HepG2 (cell line): ENCODE measurements around the gene SMKR1. TPM values are rescaled to one million over a fixed set of nuclear protein-coding genes. Genes with fewer than 3 reads are reported as not detected.
"Not testable (repeated sequence)": the region's sequence is repeated elsewhere in the genome, so short reads cannot be mapped to it uniquely, and the experiment has no call there.

Experiments used
- ATAC-seq: fragments of 200-7000 bp; cut with Tn5 transposase; 3 replicates; pipeline ENCODE4 v1.9.1; 2020; ENCODE audit warnings: mild to moderate bottlenecking, moderate library complexity
- BruUV-seq: library from RNA; stranded (reverse); fragments of 400-500 nt; replicated peaks from 2 replicates; lab custom pipeline; 2021; lab: Mats Ljungman, UMichigan
- CTCF ChIA-PET: fragments of 300-600 bp; formaldehyde crosslinking; extraction: SDS; loops from one replicate; lab custom pipeline; 2021; ENCODE audit warnings: low total read pairs, inconsistent platforms, low intra/inter-chr PET ratio; lab: Yijun Ruan, JAX
- POLR2A ChIA-PET: fragments of 350-600 bp; sonication (Branson Sonifier 250); formaldehyde crosslinking; loops from one replicate; lab custom pipeline; 2020; ENCODE audit warnings: antibody characterized with exemption, inconsistent platforms; lab: Yijun Ruan, JAX
- DNase-seq: peaks from one replicate; pipeline ENCODE4 v3.0.0-alpha.2; 2015; ENCODE audit warnings: low spot score
- FAIRE-seq: peaks from 3 replicates; lab custom pipeline; 2011; peaks lifted over from hg19 to GRCh38; lab: Jason Lieb, UNC
- H2AFZ ChIP-seq: one replicate; pipeline ENCODE4 v1.6.1; 2011; ENCODE audit warnings: low read length, inconsistent platforms
- H3K27ac ChIP-seq: fragments of 300-600 bp; 3 replicates; pipeline ENCODE4 v1.8.0; 2011; ENCODE audit warnings: mixed run types, mild to moderate bottlenecking, mixed read lengths, low read length, inconsistent platforms; ENCODE audit not compliant: insufficient read depth; ENCODE audit errors: extremely low read length
- H3K27me3 ChIP-seq, 2 experiments: fragments of 200-600 bp in 1 of 2; 2 replicates in 1 of 2; 3 replicates in 1 of 2; pipeline versions ENCODE4 v1.6.0 to v1.8.0; 2011; ENCODE audit warnings: low read length in 2 of 2, mild to moderate bottlenecking in 2 of 2, moderate library complexity in 2 of 2, inconsistent platforms in 1 of 2; ENCODE audit not compliant: insufficient read depth in 2 of 2, control insufficient read depth in 1 of 2
- H3K36me3 ChIP-seq, 2 experiments: fragments of 200-600 bp in 1 of 2; replicated peaks in 1 of 2; 2 replicates in 1 of 2; 3 replicates in 1 of 2; pipeline versions ENCODE4 v1.5.1 to v1.8.0; 2011; ENCODE audit warnings: low read length in 2 of 2, inconsistent platforms in 1 of 2; ENCODE audit not compliant: insufficient read depth in 2 of 2, control insufficient read depth in 1 of 2
- H3K4me1 ChIP-seq: 2 replicates; pipeline ENCODE4 v1.5.1; 2012; ENCODE audit warnings: low read length, inconsistent platforms; ENCODE audit not compliant: insufficient read depth
- H3K4me2 ChIP-seq: 2 replicates; pipeline ENCODE4 v1.6.0; 2011; ENCODE audit warnings: low read depth, low read length, inconsistent platforms
- H3K4me3 ChIP-seq, 3 experiments: fragments of 200-600 bp in 1 of 3; sonication (generic), shearing (Covaris generic) in 1 of 3; replicated peaks in 1 of 3; 2 replicates each; pipeline ENCODE4 v1.5.1; 2011 to 2016; ENCODE audit warnings: low read length in 3 of 3, inconsistent platforms in 2 of 3, low read depth in 2 of 3, mild to moderate bottlenecking in 2 of 3, control low read depth in 1 of 3, mixed read lengths in 1 of 3; ENCODE audit not compliant: insufficient read depth in 1 of 3
- H3K79me2 ChIP-seq: one replicate; pipeline ENCODE4 v1.6.1; 2011; ENCODE audit warnings: low read length, inconsistent platforms; ENCODE audit not compliant: insufficient read depth
- H3K9ac ChIP-seq: 2 replicates; pipeline ENCODE4 v1.6.0; 2011; ENCODE audit warnings: mild to moderate bottlenecking, low read depth, low read length, inconsistent platforms; ENCODE audit not compliant: insufficient read depth
- H3K9me3 ChIP-seq: 2 replicates; pipeline ENCODE4 v1.5.1; 2012; ENCODE audit warnings: mild to moderate bottlenecking, low read length
- H4K20me1 ChIP-seq: 2 replicates; pipeline ENCODE4 v1.6.0; 2011; ENCODE audit warnings: inconsistent platforms, mild to moderate bottlenecking, low read length, moderate library complexity; ENCODE audit not compliant: insufficient read depth
- HES4 ChIP-seq: sonication (generic); formaldehyde crosslinking; IDR thresholded peaks from 2 replicates; pipeline ENCODE4 v1.9.0; 2021; ENCODE audit warnings: mild to moderate bottlenecking, missing genetic modification reagents, borderline replicate concordance
- NR1H2 ChIP-seq: sonication (generic); formaldehyde crosslinking; IDR thresholded peaks from 2 replicates; pipeline ENCODE4 v1.8.1; 2022; ENCODE audit warnings: low read depth, missing genetic modification reagents, borderline replicate concordance
- TEAD3 ChIP-seq: optimal IDR thresholded peaks from 2 replicates; pipeline ENCODE3; 2016; ENCODE audit warnings: borderline replicate concordance
- TFDP1 ChIP-seq: IDR thresholded peaks from 2 replicates; pipeline ENCODE4 v1.6.1; 2016; ENCODE audit warnings: missing compliant biosample characterization, missing genetic modification reagents, borderline replicate concordance
- ZC3H4 ChIP-seq: sonication (generic); formaldehyde crosslinking; IDR thresholded peaks from 2 replicates; pipeline ENCODE4 v1.4.0; 2020; ENCODE audit warnings: missing genetic modification reagents, borderline replicate concordance
- ZNF564 ChIP-seq: sonication (generic); formaldehyde crosslinking; IDR thresholded peaks from 2 replicates; pipeline ENCODE4 v1.8.1; 2023; ENCODE audit warnings: mild to moderate bottlenecking, missing genetic modification reagents
- WGBS: methylation state at CpG from one replicate; pipeline ENCODE4 v1.1.6; 2017; ENCODE audit warnings: low lambda C conversion rate; 5-methylcytosine and 5-hydroxymethylcytosine counted together
- in situ Hi-C: cut with HindIII; loops from 2 replicates; pipeline ENCODE4 v1.10.0; 2017; ENCODE audit warnings: low pct_unique_long_range_greater_than_20kb; ENCODE audit not compliant: extremely low pct_ligation_motif_present
- intact Hi-C: fragments of 100-400 bp; cut with micrococcal nuclease; formaldehyde crosslinking; loops from one replicate; pipeline ENCODE4 v1.10.0; 2022; ENCODE audit not compliant: unreplicated experiment
- polyA plus RNA-seq, 8 experiments: library from polyadenylated mRNA; depleted of rRNA in 3 of 8; stranded (reverse) in 7 of 8; unstranded in 1 of 8; fragments of >200 nt; fragmentation: Illumina TruSeq in 4 of 8; extraction: Trizol in 4 of 8; gene quantifications; 2 replicates each; pipeline versions ENCODE4 v1.2.1 to v1.2.3, GENCODE V29; 2011 to 2016; ENCODE audit warnings: low read depth in 4 of 8, missing spikeins in 1 of 8, mixed read lengths in 1 of 8; ENCODE audit not compliant: insufficient read depth in 1 of 8
- total RNA-seq, 5 experiments: library from RNA; depleted of rRNA; stranded (reverse); fragments of >200 nt; fragmentation: Illumina TruSeq; extraction: Trizol; gene quantifications; 2 replicates each; pipeline ENCODE4 v1.2.3, GENCODE V29; 2016; ENCODE audit warnings: low read depth in 1 of 5
- TF ChIP-seq, protein P1 (sequence below): sonication (generic); formaldehyde crosslinking; IDR thresholded peaks from 2 replicates; pipeline ENCODE4 v1.4.0; 2020; ENCODE audit warnings: missing genetic modification reagents, mild to moderate bottlenecking, borderline replicate concordance

Gene SMKR1
- total and polyA plus RNA-seq, 2 of the 13 experiments (the other 11 are each of a cell fraction or from before 2014, with no cell fraction given), result 0.07 TPM; not detected in 1

GRCh38 chr7:129523924-129524323 lies 21.6 kb downstream of the SMKR1 start (continued):
- TF ChIP-seq TEAD3 (CRISPR knock-in tag) (no peak), ZNF564 (no peak), NR1H2 (CRISPR knock-in tag) (no peak), TFDP1 (CRISPR knock-in tag) (no peak), ZC3H4 (CRISPR knock-in tag) (no peak), HES4 (CRISPR knock-in tag) (no peak)

- H4K20me1 ChIP-seq, H3K79me2 ChIP-seq, H3K9ac ChIP-seq, in situ Hi-C loops, H3K27ac ChIP-seq, H3K4me3 ChIP-seq, CTCF ChIA-PET, BruUV-seq, ATAC-seq, H3K36me3 ChIP-seq, FAIRE-seq, H3K4me1 ChIP-seq, DNase-seq, POLR2A ChIA-PET, H2AFZ ChIP-seq, intact Hi-C loops, H3K9me3 ChIP-seq, H3K4me2 ChIP-seq: not testable (repeated sequence)
- peaks cover 0 to 19% of the 10 kb centered on the region in 2 experiments; a peak in 1 of 5 replicates for H3K27me3 ChIP-seq
- TF ChIP-seq, protein P1, sequence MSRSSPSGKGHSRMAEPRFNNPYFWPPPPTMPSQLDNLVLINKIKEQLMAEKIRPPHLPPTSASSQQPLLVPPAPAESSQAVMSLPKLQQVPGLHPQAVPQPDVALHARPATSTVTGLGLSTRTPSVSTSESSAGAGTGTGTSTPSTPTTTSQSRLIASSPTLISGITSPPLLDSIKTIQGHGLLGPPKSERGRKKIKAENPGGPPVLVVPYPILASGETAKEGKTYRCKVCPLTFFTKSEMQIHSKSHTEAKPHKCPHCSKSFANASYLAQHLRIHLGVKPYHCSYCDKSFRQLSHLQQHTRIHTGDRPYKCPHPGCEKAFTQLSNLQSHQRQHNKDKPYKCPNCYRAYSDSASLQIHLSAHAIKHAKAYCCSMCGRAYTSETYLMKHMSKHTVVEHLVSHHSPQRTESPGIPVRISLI (CRISPR knock-in tag), result peak; percentile 56; the same call in 1 of the 2 replicates
- WGBS, result 15% methylated on average over 2 of the region's 2 CpGs
Measured at GRCh38 chr7:129524405-129524804, 22.1 kb downstream of the SMKR1 start.
